Mesodermal cell (in vitro differentiated cells): ENCODE results near the gene PANK4.

ENCODE experiments used
- H3K27ac ChIP-seq: 2 replicates; pipeline ENCODE4 v1.7.0; 2013; ENCODE audit warnings: mild to moderate bottlenecking, low read depth, low read length, moderate library complexity; ENCODE audit not compliant: severe bottlenecking
- H3K36me3 ChIP-seq: 2 replicates; pipeline ENCODE4 v1.7.1; 2013; ENCODE audit warnings: mild to moderate bottlenecking, low read length, moderate library complexity; ENCODE audit not compliant: control insufficient read depth, insufficient read depth
- H3K4me1 ChIP-seq: one replicate; pipeline ENCODE4 v1.7.1; 2013; ENCODE audit warnings: mild to moderate bottlenecking, low read length; ENCODE audit not compliant: insufficient read depth, control insufficient read depth, poor library complexity, severe bottlenecking
- H3K4me3 ChIP-seq: 2 replicates; pipeline ENCODE4 v1.7.0; 2013; ENCODE audit warnings: low read length, control low read depth, mild to moderate bottlenecking; ENCODE audit not compliant: insufficient read depth, poor library complexity, severe bottlenecking; ENCODE audit errors: extremely low read depth
- H3K9me3 ChIP-seq: 2 replicates; pipeline ENCODE4 v1.7.1; 2013; ENCODE audit warnings: mild to moderate bottlenecking, low read length, moderate library complexity; ENCODE audit not compliant: control insufficient read depth
- WGBS, 2 experiments: methylation state at CpG; one replicate each; pipeline ENCODE4 v1.1.5; 2013; ENCODE audit warnings: missing lambda C conversion rate in 2 of 2; ENCODE audit not compliant: insufficient coverage in 2 of 2; 5-methylcytosine and 5-hydroxymethylcytosine counted together

PANK4 gene

DNA sequence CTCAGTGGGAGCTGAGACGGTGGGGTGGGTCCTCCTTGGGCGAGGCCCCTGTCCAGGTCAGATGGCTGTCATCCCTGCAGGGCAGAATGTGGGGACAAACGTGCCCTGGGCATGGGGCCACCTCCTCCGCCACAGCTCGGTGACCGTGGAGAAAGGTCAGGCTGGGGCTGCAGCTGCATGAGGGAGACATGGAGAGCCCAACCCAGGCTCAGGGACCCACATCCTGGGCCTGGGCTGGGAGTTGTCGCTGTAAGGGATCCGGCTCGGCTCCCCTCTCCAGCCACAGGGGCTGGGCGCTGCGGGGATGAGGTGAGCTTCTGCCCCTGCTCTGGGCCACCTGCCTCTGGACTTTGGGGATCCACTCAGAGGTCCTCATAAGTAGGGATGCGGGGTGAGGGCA is 50.8 kb downstream of the PANK4 start:
- Histone ChIP-seq H3K4me1 (peaks cover 10% of the 10 kb centered on the region), H3K9me3 (no peaks in the 10 kb centered on the region)
- 90 to 94% methylated on average over 12 of the region's 12 CpGs for WGBS, 2 experiments

DNA sequence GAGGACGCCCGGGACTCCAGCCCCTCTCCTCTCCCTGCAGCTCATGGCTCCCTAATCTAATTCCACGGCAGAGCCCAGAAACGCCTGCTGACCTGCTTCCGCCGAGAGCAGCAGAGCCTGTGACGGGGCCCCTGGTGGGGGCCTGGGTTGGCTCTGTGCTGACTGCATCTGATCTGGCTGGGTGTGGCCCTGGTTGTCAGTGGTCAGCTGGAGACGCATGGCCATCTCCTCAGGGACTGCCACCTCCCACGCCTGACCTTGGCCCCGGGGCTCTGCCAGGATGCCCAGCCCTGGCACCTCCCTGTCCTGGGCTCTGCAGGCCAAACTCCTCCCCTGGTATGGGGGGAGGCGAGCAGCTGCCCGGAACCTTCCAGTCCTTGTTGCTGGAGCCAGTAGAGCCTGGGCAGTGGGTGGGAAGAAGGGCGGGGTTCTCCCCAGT is 51.4 kb downstream of the PANK4 start:
- Histone ChIP-seq H3K27ac (no peak overlapping the region), H3K4me3 (no peak overlapping the region), H3K4me1 (peaks cover 10% of the 10 kb centered on the region), H3K36me3 (no peaks in the 10 kb centered on the region), H3K9me3 (no peaks in the 10 kb centered on the region)
- WGBS, 2 experiments = 87 to 90% methylated on average over 8 to 13 of the region's 13 CpGs

More for the DNA sequence above, 50.8 kb downstream of the PANK4 start:
- Histone ChIP-seq H3K4me3 (no peak overlapping the region), H3K27ac (no peak overlapping the region), H3K36me3 (no peaks in the 10 kb centered on the region)

DNA sequence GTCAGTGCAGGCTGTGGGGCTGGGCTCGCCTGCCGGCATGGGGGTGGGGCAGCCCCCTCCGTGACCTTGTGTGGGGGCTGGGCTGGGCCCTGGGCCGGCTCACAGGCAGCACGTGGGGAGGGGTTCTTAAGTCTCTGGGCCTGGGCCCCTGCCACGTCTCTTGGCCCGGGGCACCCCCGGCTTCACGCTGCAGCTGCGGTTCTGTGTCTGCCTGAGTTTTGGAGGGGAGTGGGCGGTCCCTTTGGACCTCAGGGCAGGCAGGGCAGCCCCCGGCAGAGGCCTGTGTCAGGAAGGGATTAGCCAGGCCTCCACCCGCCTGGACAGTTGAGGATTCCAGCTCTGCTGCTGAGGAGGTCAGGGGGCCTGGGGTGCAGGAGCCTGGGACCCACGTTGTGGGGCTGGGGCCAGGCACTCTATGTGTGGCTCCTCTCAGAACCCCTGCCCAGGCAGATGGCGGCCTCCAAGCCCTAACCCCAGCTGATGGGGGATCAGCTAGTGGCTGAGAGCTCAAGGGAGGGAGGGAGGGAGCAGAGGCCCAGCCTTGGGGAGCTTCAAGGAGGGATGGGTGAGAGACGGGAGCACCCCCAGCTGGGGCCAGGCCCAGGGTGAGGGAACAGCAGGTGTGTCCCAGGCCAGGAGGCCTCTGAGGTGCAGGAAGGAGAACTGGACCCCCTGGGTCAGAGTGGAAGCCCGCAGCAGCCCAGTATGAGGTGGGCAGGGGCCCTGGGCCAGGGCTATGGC is 52.1 kb downstream of the PANK4 start:
- H3K36me3 ChIP-seq = no peaks in the 10 kb centered on the region
- H3K27ac ChIP-seq = no peak overlapping the region
- H3K4me1 ChIP-seq = peaks cover 14% of the 10 kb centered on the region
- H3K9me3 ChIP-seq = no peaks in the 10 kb centered on the region
- 46 to 61% methylated on average over 8 to 15 of the region's 17 CpGs for WGBS, 2 experiments
- no peak overlapping the region for H3K4me3 ChIP-seq

DNA sequence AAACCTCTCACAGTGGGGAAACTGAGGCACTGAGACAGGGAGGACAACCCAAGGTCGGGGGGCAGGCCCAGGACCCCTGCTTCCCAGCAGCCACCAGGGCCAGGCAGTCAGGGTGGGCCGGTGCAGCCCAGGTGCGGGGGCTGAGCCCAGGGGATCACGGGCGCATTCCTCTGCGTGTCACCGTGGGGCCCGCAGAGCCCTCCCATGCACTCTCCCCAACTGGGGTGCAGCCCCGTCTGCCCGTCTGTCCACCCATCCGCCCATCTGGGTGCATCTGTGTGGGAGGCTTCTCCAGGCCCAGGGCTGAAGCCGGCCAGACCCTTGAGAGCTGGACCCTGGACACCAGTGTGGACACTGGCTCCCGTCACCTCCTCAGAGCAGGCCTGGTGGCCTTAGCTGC is 53.2 kb downstream of the PANK4 start:
- H3K9me3 ChIP-seq = no peaks in the 10 kb centered on the region
- H3K4me1 ChIP-seq = peaks cover 14% of the 10 kb centered on the region
- no peak overlapping the region for H3K4me3 ChIP-seq
- no peak overlapping the region for H3K27ac ChIP-seq
- 94% methylated on average over 13 of the region's 13 CpGs for WGBS, 2 experiments
- H3K36me3 ChIP-seq = no peaks in the 10 kb centered on the region

DNA sequence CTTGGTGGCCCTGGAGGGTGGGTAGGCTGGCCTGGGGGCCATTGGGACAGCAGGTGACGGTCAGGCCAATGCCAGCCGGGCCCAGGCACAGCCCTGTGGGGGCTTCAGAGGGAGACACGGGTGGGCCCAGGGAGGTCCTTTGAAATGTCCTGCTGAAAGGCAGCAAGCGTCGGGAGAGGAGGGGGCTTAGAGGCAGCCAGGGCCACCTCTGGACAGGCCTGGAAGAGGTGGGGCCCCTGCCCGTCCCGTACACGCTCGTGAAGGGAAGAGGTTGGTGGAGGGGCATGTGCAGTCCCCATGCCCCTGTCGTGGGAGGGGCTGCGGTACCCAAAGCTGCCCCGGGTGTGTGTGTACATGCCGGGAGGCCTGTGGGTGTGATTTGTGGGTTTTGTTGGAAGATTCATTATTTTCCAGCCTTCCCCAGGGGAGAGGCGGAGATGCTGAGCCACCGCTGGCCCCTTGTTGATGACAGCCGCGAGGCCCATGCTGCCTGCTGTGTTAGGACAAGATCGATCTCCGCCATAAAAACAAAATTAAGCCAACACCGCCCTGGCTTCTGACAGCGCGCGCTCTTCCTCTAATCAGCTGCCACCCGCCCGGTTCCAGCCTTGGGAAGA is 53.7 kb downstream of the PANK4 start:
- H3K36me3 ChIP-seq = no peaks in the 10 kb centered on the region
- H3K4me3 ChIP-seq = no peak overlapping the region
- peaks cover 14% of the 10 kb centered on the region for H3K4me1 ChIP-seq
- no peaks in the 10 kb centered on the region for H3K9me3 ChIP-seq
- H3K27ac ChIP-seq = no peak overlapping the region
- WGBS, 2 experiments = 81 to 88% methylated on average over 17 to 23 of the region's 25 CpGs

DNA sequence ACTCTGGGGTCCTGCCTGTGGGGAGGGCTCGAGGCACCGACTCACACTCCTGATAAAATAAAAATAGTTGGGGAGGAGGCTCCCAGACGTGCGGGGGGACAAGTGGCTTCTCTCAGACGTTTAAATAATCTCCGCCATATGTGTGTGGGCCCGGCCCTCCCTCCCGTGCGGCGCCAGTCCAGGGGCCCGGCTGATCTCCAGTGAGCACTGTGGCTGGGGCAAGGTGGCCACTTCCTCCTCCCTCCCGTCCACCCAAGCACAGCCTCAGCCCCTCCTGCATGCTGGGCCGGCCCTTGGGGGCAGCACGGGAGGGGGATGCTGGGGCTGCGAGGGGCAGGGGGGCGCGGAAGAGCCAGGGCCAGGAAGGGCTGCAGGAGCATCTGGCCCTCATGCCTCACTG is 54.3 kb downstream of the PANK4 start:
- Histone ChIP-seq H3K9me3 (no peaks in the 10 kb centered on the region), H3K27ac (no peak overlapping the region), H3K36me3 (no peaks in the 10 kb centered on the region), H3K4me3 (no peak overlapping the region), H3K4me1 (peaks cover 14% of the 10 kb centered on the region)
- 83 to 90% methylated on average over 13 of the region's 17 CpGs for whole genome bisulfite sequencing, 2 experiments

DNA sequence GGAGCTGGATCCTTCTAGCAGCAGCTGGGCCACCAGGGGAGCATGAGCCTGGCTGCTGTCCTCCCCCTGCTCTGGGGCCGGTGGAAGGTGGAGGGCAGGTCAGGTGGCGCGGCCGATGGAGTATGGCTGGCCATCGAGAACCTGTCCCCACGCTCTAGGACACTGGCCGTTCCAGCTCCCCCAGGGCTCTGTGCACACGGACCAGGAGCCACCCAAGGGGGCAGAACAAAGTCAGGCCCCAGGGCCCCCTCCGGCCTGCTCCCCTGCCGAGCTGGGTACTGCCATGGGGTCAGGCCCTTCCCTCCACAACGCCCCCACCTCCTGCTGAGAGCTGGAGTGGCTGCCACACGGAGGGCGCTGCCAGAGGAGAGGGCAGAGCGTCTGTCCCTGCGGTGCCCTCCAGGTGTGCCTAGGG is 54.8 kb downstream of the PANK4 start:
- Histone ChIP-seq H3K36me3 (no peaks in the 10 kb centered on the region), H3K9me3 (no peaks in the 10 kb centered on the region), H3K27ac (no peak overlapping the region), H3K4me1 (peaks cover 14% of the 10 kb centered on the region), H3K4me3 (no peak overlapping the region)
- WGBS, 2 experiments = 87 to 89% methylated on average over 11 to 15 of the region's 15 CpGs

DNA sequence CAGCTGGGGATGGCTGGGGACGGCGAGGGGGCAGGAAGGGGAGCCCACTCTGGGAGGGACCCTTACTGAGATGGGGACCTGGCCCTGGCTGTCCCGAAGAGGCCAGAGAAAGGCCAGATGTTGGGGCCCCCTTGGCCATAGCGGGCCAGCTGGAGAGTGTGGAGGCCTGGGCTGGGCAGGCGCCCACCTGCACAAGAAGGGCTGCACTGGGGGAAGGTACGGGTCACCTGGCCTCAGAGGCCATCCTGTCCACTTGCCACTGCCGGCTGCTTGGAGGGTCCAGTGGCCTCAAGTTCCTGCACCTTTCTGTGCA is 55.3 kb downstream of the PANK4 start:
- Histone ChIP-seq H3K27ac (no peak overlapping the region), H3K36me3 (no peaks in the 10 kb centered on the region), H3K4me1 (peaks cover 14% of the 10 kb centered on the region), H3K9me3 (no peaks in the 10 kb centered on the region), H3K4me3 (no peak overlapping the region)
- WGBS, 2 experiments = 88 to 90% methylated on average over 7 of the region's 7 CpGs

DNA sequence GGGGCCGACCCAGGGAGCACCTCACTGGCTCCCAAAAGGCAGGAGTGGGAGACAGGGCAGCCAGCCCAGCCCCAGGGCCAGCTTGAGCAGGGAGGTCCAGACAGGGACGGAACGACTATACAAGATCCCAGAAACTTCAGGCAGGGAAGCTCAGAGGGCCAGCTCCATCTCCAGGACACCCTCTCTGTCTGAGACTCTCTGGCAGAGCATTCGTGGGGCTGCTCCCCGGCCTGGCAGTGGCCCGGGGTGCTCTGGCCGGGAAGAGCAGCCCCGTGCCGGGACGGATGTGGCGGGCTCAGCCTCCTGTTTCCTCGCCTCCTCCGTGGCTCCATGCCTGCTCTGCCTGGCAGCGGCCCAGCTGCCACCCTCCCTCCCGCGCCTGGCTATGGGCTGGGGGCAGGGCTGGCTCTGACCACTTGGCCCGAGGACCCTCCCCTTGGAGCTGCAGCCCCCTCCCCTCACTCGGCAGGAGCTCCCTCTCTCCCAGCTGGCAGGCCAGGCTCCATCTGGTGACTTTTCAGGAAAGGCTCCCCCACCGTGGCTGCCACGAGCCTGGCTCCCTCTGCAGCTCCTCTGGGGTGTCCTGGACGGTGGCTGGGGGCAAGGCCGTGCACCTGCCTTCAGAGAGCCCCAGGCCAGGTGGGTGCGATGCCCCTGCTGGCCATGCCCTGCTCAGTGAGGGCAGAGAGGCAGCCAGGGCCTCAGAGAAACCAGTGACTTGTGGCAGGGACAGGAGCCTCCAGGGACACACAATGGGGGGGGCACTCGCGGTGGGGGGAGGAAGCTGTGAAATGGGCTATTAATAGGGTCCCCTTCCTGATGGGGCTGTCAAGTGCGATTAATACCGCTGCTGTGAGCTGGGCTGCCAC is 55.9 kb downstream of the PANK4 start:
- no peak overlapping the region for H3K27ac ChIP-seq
- 74 to 83% methylated on average over 20 to 24 of the region's 27 CpGs for WGBS, 2 experiments
- no peak overlapping the region for H3K4me3 ChIP-seq
- H3K36me3 ChIP-seq = no peaks in the 10 kb centered on the region
- H3K9me3 ChIP-seq = no peaks in the 10 kb centered on the region
- H3K4me1 ChIP-seq = peaks cover 14% of the 10 kb centered on the region

DNA sequence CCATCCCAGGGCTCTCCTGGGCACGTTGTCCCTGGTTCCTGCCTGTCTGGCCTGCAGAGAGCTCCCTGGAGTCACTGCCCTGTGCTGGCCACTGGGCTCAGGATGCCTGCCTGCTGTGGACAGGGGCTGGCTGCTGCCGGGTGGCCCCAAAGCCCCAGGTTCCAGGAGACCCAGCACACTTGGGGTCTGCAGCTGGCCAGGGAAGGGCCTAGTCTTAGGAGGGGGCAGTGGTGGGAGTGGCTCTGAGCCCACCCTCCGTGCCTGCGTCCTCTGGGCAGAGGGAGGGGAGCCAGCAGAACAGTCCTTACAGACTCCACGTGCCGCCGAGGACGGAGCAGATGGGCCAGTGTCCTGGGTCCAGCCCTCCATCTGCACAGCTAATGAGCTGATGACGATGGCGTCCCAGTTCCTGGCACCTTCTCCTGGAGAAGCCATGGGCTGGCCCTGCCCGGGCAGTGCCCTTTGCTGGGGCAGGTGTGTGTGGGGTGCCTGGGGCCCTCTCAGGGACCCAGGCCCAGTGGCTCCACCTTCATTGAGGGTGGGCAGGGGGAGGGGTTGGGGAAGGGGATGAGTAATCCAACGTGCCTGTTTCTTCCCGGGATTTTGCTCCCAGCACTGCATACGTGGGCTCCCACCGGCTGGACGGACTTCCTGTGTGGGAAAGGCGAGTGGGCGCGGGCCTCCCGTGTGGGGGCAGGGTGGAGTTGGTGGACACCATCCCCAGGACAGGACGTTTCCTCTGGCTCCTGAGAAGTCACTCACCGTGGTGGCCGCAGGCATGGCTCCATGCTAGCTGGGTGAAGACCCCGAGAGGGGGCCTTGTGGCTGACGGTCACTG is 57.1 kb downstream of the PANK4 start:
- H3K36me3 ChIP-seq = no peaks in the 10 kb centered on the region
- no peaks in the 10 kb centered on the region for H3K9me3 ChIP-seq
- H3K4me1 ChIP-seq = peaks cover 13% of the 10 kb centered on the region
- WGBS, 2 experiments = 74 to 85% methylated on average over 15 to 23 of the region's 25 CpGs
- no peak overlapping the region for H3K27ac ChIP-seq
- H3K4me3 ChIP-seq = no peak overlapping the region
